Measurements from ENCODE around the gene PPM1H. TPM values are rescaled to one million over a fixed set of nuclear protein-coding genes. Genes with fewer than 3 reads are reported as not detected.
A peak's percentile ranks its signal among the peaks of the same experiment; 100 is the strongest.

PPM1H gene
- total RNA-seq, 5 donors from 2014 or later (not counting 1 experiment from before 2014, with no cell fraction given) = 0.18 to 0.82 (median 0.42) TPM

GRCh38 chr12:62748941-62749468 is 185.9 kb downstream of the PPM1H start:
- POLR2A ChIA-PET = no interaction called here
- Mint-ChIP-seq H3K4me1 (no peaks in the 10 kb centered on the region), H3K36me3 (no peaks in the 10 kb centered on the region), H3K4me3 (no peak overlapping the region), H3K9me3 (no peaks in the 10 kb centered on the region), H3K27me3 (peaks cover 5 to 12% of the 10 kb centered on the region in 2 donors), H3K27ac (no peak overlapping the region)
- Histone ChIP-seq H3K9me3 (no peaks in the 10 kb centered on the region), H3K27me3 (replicated peaks in 1 of 2; ENCODE audit: control insufficient read depth in 2 of 2, extremely low read depth in 1 of 2, insufficient read depth in 2 of 2, low read length in 1 of 2) (no peaks in the 10 kb centered on the region), H3K4me1 (ENCODE audit: control insufficient read depth in 1 of 2, extremely low read depth in 1 of 2, insufficient read depth in 2 of 2, low read length in 2 of 2) (no peaks in the 10 kb centered on the region), H3K36me3 (ENCODE audit: control insufficient read depth in 2 of 2, extremely low read depth in 1 of 2, insufficient read depth in 1 of 2, low read length in 1 of 2) (no peaks in the 10 kb centered on the region), H3K4me3 (ENCODE audit: control insufficient read depth in 1 of 2, extremely low read depth in 1 of 2, low read length in 1 of 2) (no peak overlapping the region), H3K27ac (ENCODE audit: low read length) (no peak overlapping the region)
- CTCF ChIA-PET = no interaction called here
- DNase-seq = no peak
- WGBS (ENCODE audit: insufficient coverage) = 88% methylated on average over 1 of the region's 4 CpGs
- no peak for ATAC-seq (replicated peaks in 1 of 4)

DNA sequence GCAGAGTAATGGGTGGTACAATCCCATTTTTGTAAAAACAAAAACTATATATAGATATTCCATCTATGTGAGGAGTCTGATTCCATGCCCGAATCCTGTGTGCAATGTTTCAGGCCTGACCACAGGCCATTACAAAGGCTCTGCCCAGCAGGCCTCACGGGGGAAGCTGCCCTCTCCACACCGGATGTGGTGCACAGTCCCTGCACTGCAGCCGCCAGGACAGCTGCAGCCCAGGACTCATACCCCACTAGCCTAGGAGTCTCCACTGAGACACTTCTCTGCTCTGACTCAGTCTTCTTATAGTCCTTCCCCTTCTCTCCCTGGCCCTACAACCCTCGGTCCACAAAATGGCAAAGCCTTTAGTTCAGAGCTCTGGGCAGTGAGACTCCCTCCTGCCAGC is 190.4 kb downstream of the PPM1H start:
- H3K9me3 ChIP-seq = no peaks in the 10 kb centered on the region
- H3K4me3 Mint-ChIP-seq = no peak overlapping the region
- ATAC-seq (replicated peaks in 1 of 4) (no peak), DNase-seq (peak in 2 of 35 experiments; percentile 1 to 8)
- H3K27me3 Mint-ChIP-seq = no peaks in the 10 kb centered on the region
- ChIA-PET POLR2A (no interaction called here), CTCF (no interaction called here)
- no peaks in the 10 kb centered on the region for H3K27me3 ChIP-seq (replicated peaks in 1 of 2; ENCODE audit: control insufficient read depth in 2 of 2, extremely low read depth in 1 of 2, insufficient read depth in 2 of 2, low read length in 1 of 2)
- H3K4me1 ChIP-seq (ENCODE audit: control insufficient read depth in 1 of 2, extremely low read depth in 1 of 2, insufficient read depth in 2 of 2, low read length in 2 of 2) = no peaks in the 10 kb centered on the region
- H3K4me1 Mint-ChIP-seq = peaks cover 0 to 4% (median 0%) of the 10 kb centered on the region in 3 donors
- no peaks in the 10 kb centered on the region for H3K36me3 ChIP-seq (ENCODE audit: control insufficient read depth in 2 of 2, extremely low read depth in 1 of 2, insufficient read depth in 1 of 2, low read length in 1 of 2)
- H3K4me3 ChIP-seq (ENCODE audit: control insufficient read depth in 1 of 2, extremely low read depth in 1 of 2, low read length in 1 of 2) = no peak overlapping the region
- WGBS (ENCODE audit: insufficient coverage) = 75% methylated on average over 5 of the region's 5 CpGs
- no peaks in the 10 kb centered on the region for H3K9me3 Mint-ChIP-seq
- no peak overlapping the region for H3K27ac ChIP-seq (ENCODE audit: low read length)
- no peak overlapping the region for H3K27ac Mint-ChIP-seq
- no peaks in the 10 kb centered on the region for H3K36me3 Mint-ChIP-seq

DNA sequence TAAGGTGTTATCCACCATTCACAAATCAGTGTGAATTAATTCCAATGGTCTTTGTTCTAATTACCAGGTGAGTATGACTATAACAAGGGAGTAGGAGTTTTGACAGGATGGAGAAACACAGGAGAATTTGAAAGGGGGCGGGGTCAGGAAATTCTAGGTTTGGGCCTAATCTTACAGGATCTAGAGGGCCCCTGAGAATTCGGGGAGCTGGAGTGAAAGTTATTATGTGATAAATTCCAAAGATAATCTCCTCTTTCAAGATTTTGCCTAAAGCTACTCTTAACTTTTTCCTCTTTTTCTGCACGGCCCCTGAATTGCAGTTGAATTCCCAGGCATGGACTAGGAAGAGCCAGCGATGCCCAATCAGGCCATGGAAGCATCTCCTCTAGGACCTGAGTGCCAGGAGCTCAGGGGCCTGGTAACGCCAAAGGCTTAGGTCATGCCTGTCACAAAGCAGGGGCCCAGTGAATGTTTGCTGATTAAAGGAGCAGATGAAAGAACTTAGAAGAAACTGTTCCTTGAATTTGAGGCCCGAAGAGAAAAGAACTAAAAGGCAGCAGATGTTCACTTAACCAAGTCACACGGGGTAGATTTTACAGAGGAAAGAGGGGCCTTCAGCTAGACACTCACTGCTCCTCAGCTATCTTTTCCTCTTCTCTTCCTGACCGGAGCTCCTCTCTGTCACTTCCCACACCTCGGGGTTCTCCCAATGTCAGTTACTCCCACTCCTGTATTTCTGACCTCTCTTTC is 195.5 kb downstream of the PPM1H start:
- no peak for DNase-seq

GRCh38 chr12:62738616-62739015 is 196.3 kb downstream of the PPM1H start:
- Histone ChIP-seq H3K27me3 (replicated peaks in 1 of 2; ENCODE audit: control insufficient read depth in 2 of 2, extremely low read depth in 1 of 2, insufficient read depth in 2 of 2, low read length in 1 of 2) (no peaks in the 10 kb centered on the region), H3K9me3 (no peaks in the 10 kb centered on the region), H3K36me3 (ENCODE audit: control insufficient read depth in 2 of 2, extremely low read depth in 1 of 2, insufficient read depth in 1 of 2, low read length in 1 of 2) (no peaks in the 10 kb centered on the region), H3K27ac (ENCODE audit: low read length) (no peak overlapping the region), H3K4me3 (ENCODE audit: control insufficient read depth in 1 of 2, extremely low read depth in 1 of 2, low read length in 1 of 2) (no peak overlapping the region), H3K4me1 (ENCODE audit: control insufficient read depth in 1 of 2, extremely low read depth in 1 of 2, insufficient read depth in 2 of 2, low read length in 2 of 2) (no peaks in the 10 kb centered on the region)
- POLR2A ChIA-PET = no interaction called here
- no peaks in the 10 kb centered on the region for H3K9me3 Mint-ChIP-seq
- no peak for DNase-seq
- no peak for ATAC-seq (replicated peaks in 1 of 4)
- no peak overlapping the region for H3K27ac Mint-ChIP-seq
- CTCF ChIA-PET = no interaction called here
- H3K4me1 Mint-ChIP-seq = peaks cover 0 to 4% (median 0%) of the 10 kb centered on the region in 3 donors
- no peaks in the 10 kb centered on the region for H3K27me3 Mint-ChIP-seq
- H3K4me3 Mint-ChIP-seq = no peak overlapping the region
- H3K36me3 Mint-ChIP-seq = no peaks in the 10 kb centered on the region
- 88% methylated on average over 1 of the region's 8 CpGs for WGBS (ENCODE audit: insufficient coverage)

More for the DNA sequence above, 195.5 kb downstream of the PPM1H start:
- CTCF ChIA-PET = no interaction called here
- Histone ChIP-seq H3K27ac (ENCODE audit: low read length) (no peak overlapping the region), H3K9me3 (no peaks in the 10 kb centered on the region), H3K27me3 (replicated peaks in 1 of 2; ENCODE audit: control insufficient read depth in 2 of 2, extremely low read depth in 1 of 2, insufficient read depth in 2 of 2, low read length in 1 of 2) (no peaks in the 10 kb centered on the region), H3K4me1 (ENCODE audit: control insufficient read depth in 1 of 2, extremely low read depth in 1 of 2, insufficient read depth in 2 of 2, low read length in 2 of 2) (no peaks in the 10 kb centered on the region), H3K36me3 (ENCODE audit: control insufficient read depth in 2 of 2, extremely low read depth in 1 of 2, insufficient read depth in 1 of 2, low read length in 1 of 2) (no peaks in the 10 kb centered on the region), H3K4me3 (ENCODE audit: control insufficient read depth in 1 of 2, extremely low read depth in 1 of 2, low read length in 1 of 2) (no peak overlapping the region)
- no peak for ATAC-seq (replicated peaks in 1 of 4)
- Mint-ChIP-seq H3K27me3 (no peaks in the 10 kb centered on the region), H3K9me3 (no peaks in the 10 kb centered on the region), H3K4me1 (peaks cover 0 to 4% (median 0%) of the 10 kb centered on the region in 3 donors), H3K4me3 (no peak overlapping the region), H3K36me3 (no peaks in the 10 kb centered on the region), H3K27ac (no peak overlapping the region)
- 93% methylated on average over 3 of the region's 9 CpGs for WGBS (ENCODE audit: insufficient coverage)
- POLR2A ChIA-PET = no interaction called here

DNA sequence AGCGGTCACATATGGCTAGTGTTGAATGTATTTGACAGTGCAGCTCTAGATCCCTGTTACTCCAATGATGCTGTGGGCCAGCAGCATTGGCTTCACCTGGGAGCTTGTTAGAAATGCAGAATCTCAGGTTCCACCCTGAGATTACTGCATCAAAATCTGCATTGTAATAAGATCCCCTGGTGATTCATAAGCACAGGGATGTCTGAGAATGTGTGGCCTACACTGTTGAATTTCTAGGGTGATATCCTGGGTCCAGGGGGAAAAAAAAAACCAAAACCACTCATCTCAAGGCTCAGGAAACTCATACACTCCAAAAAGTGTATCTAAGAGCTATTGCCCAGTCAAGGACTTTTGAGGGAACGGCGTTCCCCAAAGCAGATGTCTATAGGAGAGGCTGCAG is 196.8 kb downstream of the PPM1H start:
- no peaks in the 10 kb centered on the region for H3K9me3 Mint-ChIP-seq
- H3K4me1 Mint-ChIP-seq = peaks cover 0 to 4% (median 0%) of the 10 kb centered on the region in 3 donors
- H3K27ac Mint-ChIP-seq = no peak overlapping the region
- no peaks in the 10 kb centered on the region for H3K9me3 ChIP-seq
- no peaks in the 10 kb centered on the region for H3K36me3 Mint-ChIP-seq
- H3K27ac ChIP-seq (ENCODE audit: low read length) = no peak overlapping the region
- no peak overlapping the region for H3K4me3 ChIP-seq (ENCODE audit: control insufficient read depth in 1 of 2, extremely low read depth in 1 of 2, low read length in 1 of 2)
- WGBS (ENCODE audit: insufficient coverage) = 96% methylated on average over 3 of the region's 3 CpGs
- CTCF ChIA-PET = interaction anchor here in 1 of 2 donors (0.5 kb wide), 1 partner anchor 80 kb away, joined by 6 read pairs; no protein-coding TSS in a partner anchor
- H3K36me3 ChIP-seq (ENCODE audit: control insufficient read depth in 2 of 2, extremely low read depth in 1 of 2, insufficient read depth in 1 of 2, low read length in 1 of 2) = no peaks in the 10 kb centered on the region
- no peak overlapping the region for H3K4me3 Mint-ChIP-seq
- POLR2A ChIA-PET = no interaction called here
- H3K27me3 Mint-ChIP-seq = no peaks in the 10 kb centered on the region
- no peaks in the 10 kb centered on the region for H3K27me3 ChIP-seq (replicated peaks in 1 of 2; ENCODE audit: control insufficient read depth in 2 of 2, extremely low read depth in 1 of 2, insufficient read depth in 2 of 2, low read length in 1 of 2)
- ATAC-seq (replicated peaks in 1 of 4) (no peak), DNase-seq (no peak)
- no peaks in the 10 kb centered on the region for H3K4me1 ChIP-seq (ENCODE audit: control insufficient read depth in 1 of 2, extremely low read depth in 1 of 2, insufficient read depth in 2 of 2, low read length in 2 of 2)

GRCh38 chr12:62737615-62738014 is 197.3 kb downstream of the PPM1H start:
- no peak overlapping the region for H3K27ac ChIP-seq (ENCODE audit: low read length)
- POLR2A ChIA-PET = no interaction called here
- peaks cover 0 to 4% (median 0%) of the 10 kb centered on the region in 3 donors for H3K4me1 Mint-ChIP-seq
- no peak overlapping the region for H3K4me3 ChIP-seq (ENCODE audit: control insufficient read depth in 1 of 2, extremely low read depth in 1 of 2, low read length in 1 of 2)
- no peak overlapping the region for H3K4me3 Mint-ChIP-seq
- no peak overlapping the region for H3K27ac Mint-ChIP-seq
- H3K4me1 ChIP-seq (ENCODE audit: control insufficient read depth in 1 of 2, extremely low read depth in 1 of 2, insufficient read depth in 2 of 2, low read length in 2 of 2) = no peaks in the 10 kb centered on the region
- WGBS (ENCODE audit: insufficient coverage) = 86% methylated on average over 1 of the region's 2 CpGs
- DNase-seq (no peak), ATAC-seq (replicated peaks in 1 of 4) (no peak)
- no peaks in the 10 kb centered on the region for H3K9me3 Mint-ChIP-seq
- H3K36me3 ChIP-seq (ENCODE audit: control insufficient read depth in 2 of 2, extremely low read depth in 1 of 2, insufficient read depth in 1 of 2, low read length in 1 of 2) = no peaks in the 10 kb centered on the region
- H3K27me3 Mint-ChIP-seq = no peaks in the 10 kb centered on the region
- CTCF ChIA-PET = interaction anchor here in 1 of 2 donors (0.5 kb wide), 1 partner anchor 79 kb away, joined by 6 read pairs; no protein-coding TSS in a partner anchor
- no peaks in the 10 kb centered on the region for H3K27me3 ChIP-seq (replicated peaks in 1 of 2; ENCODE audit: control insufficient read depth in 2 of 2, extremely low read depth in 1 of 2, insufficient read depth in 2 of 2, low read length in 1 of 2)
- no peaks in the 10 kb centered on the region for H3K36me3 Mint-ChIP-seq
- H3K9me3 ChIP-seq = no peaks in the 10 kb centered on the region
